ENCODE results near the gene LDLRAD4. TPM values are rescaled to one million over a fixed set of nuclear protein-coding genes. Genes with fewer than 3 reads are reported as not detected.

Gene LDLRAD4
- total RNA-seq, 4 donors from 2014 or later = 14.0 to 36.9 (median 29.3) TPM

DNA sequence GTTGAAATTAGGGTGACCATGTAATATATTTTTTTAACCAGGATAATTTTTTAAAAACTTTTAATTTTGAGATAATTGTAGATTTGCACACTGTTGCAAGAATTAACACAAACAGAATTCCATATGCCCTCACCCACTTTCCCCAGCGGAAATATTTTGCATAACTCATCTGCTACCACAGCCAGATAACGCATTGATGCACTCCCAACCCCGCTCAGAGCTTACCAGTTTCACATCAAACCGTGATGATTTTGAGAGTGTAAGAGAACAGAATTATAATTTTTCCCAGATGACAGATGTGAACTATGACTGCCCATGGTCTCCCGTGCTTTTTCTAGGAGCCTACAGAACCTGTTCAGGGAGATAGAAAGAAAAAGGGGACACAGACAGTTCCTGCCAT lies 35.2 kb upstream of the LDLRAD4 start:
- no peaks in the 10 kb centered on the region for H3K27me3 ChIP-seq
- no peak for TF ChIP-seq EP300 (IDR thresholded peaks at IDR 0.05)
- TF ChIP-seq, protein P1, sequence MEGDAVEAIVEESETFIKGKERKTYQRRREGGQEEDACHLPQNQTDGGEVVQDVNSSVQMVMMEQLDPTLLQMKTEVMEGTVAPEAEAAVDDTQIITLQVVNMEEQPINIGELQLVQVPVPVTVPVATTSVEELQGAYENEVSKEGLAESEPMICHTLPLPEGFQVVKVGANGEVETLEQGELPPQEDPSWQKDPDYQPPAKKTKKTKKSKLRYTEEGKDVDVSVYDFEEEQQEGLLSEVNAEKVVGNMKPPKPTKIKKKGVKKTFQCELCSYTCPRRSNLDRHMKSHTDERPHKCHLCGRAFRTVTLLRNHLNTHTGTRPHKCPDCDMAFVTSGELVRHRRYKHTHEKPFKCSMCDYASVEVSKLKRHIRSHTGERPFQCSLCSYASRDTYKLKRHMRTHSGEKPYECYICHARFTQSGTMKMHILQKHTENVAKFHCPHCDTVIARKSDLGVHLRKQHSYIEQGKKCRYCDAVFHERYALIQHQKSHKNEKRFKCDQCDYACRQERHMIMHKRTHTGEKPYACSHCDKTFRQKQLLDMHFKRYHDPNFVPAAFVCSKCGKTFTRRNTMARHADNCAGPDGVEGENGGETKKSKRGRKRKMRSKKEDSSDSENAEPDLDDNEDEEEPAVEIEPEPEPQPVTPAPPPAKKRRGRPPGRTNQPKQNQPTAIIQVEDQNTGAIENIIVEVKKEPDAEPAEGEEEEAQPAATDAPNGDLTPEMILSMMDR (IDR thresholded peaks at IDR 0.05) = no peak
- TF ChIP-seq POLR2A (IDR thresholded peaks at IDR 0.05) = no peak
- H3K9me3 ChIP-seq = no peaks in the 10 kb centered on the region
- WGBS, 2 donors = 63 to 68% methylated on average over 5 of the region's 5 CpGs
- H3K27ac ChIP-seq = no peak overlapping the region
- H3K36me3 ChIP-seq = no peaks in the 10 kb centered on the region
- H3K4me1 ChIP-seq = no peaks in the 10 kb centered on the region
- no peak for DNase-seq (ENCODE audit: low spot score in 2 of 2)
- H3K4me3 ChIP-seq = no peak overlapping the region

DNA sequence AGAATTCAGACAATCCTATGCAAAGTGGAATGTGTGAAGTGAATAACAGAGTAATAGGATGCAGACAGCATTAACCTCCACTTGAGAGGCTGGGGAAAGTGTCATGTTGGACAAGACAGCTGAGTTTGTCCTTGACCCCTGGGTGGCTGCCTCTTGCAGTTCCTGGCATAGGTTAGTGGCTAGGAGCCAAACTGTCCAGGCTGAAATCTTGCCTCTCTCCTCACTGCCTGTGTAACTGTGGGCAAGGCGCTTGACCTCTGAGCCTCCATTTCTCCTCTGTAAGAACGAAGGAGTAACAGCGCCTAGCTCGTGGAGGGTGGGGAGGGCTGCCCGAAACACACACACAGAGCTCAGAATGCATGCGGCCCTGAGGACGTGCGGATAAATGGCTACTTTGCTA lies 34.8 kb upstream of the LDLRAD4 start:
- DNase-seq (ENCODE audit: low spot score in 2 of 2) = no peak
- no peak overlapping the region for H3K4me3 ChIP-seq
- 77 to 85% methylated on average over 8 of the region's 8 CpGs for WGBS, 2 donors

DNA sequence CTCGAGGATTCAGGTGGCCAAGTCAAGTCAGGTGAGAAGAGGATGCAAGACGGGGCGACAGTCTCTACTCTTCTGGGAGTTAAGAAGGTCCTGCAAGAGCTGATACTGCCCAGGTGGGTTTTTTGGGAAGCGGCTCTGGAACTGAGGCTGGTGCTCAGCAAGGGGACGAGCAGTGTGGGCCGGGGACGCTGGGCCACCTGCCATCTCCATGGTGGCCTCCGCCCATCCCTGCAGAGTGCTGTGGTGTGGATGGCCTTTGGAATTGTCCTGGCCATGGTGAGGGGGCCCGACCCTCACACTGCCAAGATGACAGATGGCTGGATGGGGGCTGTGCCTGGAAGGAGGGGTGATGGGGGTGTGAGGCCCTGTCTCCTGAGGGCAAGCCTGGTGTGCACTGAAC lies 34.2 kb upstream of the LDLRAD4 start:
- WGBS, 2 donors = 85 to 95% methylated on average over 9 of the region's 9 CpGs
- no peaks in the 10 kb centered on the region for H3K9me3 ChIP-seq

More for the DNA sequence above, 34.8 kb upstream of the LDLRAD4 start:
- no peaks in the 10 kb centered on the region for H3K9me3 ChIP-seq
- no peak overlapping the region for H3K27ac ChIP-seq
- TF ChIP-seq POLR2A (IDR thresholded peaks at IDR 0.05) (no peak), EP300 (IDR thresholded peaks at IDR 0.05) (no peak)
- TF ChIP-seq, protein P1 (IDR thresholded peaks at IDR 0.05) = no peak
- H3K27me3 ChIP-seq = no peaks in the 10 kb centered on the region
- H3K4me1 ChIP-seq = no peaks in the 10 kb centered on the region
- no peaks in the 10 kb centered on the region for H3K36me3 ChIP-seq

DNA sequence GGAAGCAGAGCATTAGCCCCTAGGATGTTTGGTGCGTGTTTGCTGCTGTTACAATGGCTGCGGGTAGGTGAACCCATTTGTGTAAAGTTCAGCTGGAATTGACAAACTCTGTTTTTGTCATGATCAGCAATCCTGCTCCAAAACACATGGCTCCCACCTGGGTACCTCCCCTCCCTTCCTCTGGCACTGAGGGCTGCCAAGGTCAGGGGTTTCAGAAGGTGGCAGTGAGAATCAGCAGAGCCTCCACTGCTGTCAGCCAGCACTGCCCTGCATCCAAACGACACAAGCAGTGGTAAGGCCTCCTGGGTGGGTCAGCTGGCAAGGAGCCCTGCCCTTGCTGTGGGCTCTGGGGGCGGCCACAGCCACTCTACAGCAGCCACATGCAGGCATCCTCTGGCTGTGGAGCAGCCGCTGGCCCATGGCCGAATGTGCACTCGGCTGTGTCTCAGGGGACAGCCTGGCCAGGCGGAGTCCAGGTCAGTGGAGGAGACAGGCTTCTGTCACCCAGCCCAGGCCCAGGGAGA lies 32.8 kb upstream of the LDLRAD4 start:
- no peaks in the 10 kb centered on the region for H3K36me3 ChIP-seq
- no peak for DNase-seq (ENCODE audit: low spot score in 2 of 2)
- no peaks in the 10 kb centered on the region for H3K9me3 ChIP-seq
- H3K27me3 ChIP-seq = no peaks in the 10 kb centered on the region
- H3K4me3 ChIP-seq = no peak overlapping the region
- TF ChIP-seq EP300 (IDR thresholded peaks at IDR 0.05) (no peak), POLR2A (IDR thresholded peaks at IDR 0.05) (no peak)
- TF ChIP-seq, protein P1 (IDR thresholded peaks at IDR 0.05) = no peak
- WGBS, 2 donors = 65 to 75% methylated on average over 8 of the region's 8 CpGs
- no peak overlapping the region for H3K27ac ChIP-seq
- H3K4me1 ChIP-seq = no peaks in the 10 kb centered on the region

More for the DNA sequence above, 34.2 kb upstream of the LDLRAD4 start:
- no peaks in the 10 kb centered on the region for H3K4me1 ChIP-seq
- DNase-seq (ENCODE audit: low spot score in 2 of 2) = no peak
- no peaks in the 10 kb centered on the region for H3K27me3 ChIP-seq
- H3K36me3 ChIP-seq = no peaks in the 10 kb centered on the region
- H3K27ac ChIP-seq = no peak overlapping the region
- no peak overlapping the region for H3K4me3 ChIP-seq
- TF ChIP-seq EP300 (IDR thresholded peaks at IDR 0.05) (no peak), POLR2A (IDR thresholded peaks at IDR 0.05) (no peak)
- TF ChIP-seq, protein P1 (IDR thresholded peaks at IDR 0.05) = no peak

DNA sequence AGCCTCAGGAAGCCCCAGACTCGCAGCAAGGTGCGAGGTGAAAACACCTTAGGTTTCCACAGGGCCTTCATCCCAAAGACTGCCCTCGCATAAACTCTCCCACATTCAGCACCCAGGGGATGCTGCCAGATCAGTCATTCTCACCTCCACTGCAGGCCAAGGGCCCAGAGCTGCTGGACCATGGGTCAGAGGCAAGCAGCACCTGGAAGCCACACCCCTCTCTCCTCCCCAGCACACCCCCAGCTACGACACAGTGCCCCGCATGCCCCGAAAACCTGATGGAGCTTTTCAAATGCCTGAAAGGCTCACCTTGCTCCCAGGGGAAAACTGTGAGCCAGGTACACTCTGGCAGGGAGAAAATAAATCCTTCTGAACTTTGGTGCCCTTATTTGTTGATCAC lies 31.9 kb upstream of the LDLRAD4 start:
- Histone ChIP-seq H3K4me1 (no peaks in the 10 kb centered on the region), H3K4me3 (no peak overlapping the region), H3K27ac (no peak overlapping the region), H3K27me3 (no peaks in the 10 kb centered on the region), H3K36me3 (no peaks in the 10 kb centered on the region), H3K9me3 (no peaks in the 10 kb centered on the region)
- no peak for DNase-seq (ENCODE audit: low spot score in 2 of 2)
- 70 to 81% methylated on average over 6 of the region's 6 CpGs for WGBS, 2 donors
- TF ChIP-seq, protein P1 (IDR thresholded peaks at IDR 0.05) = no peak
- TF ChIP-seq EP300 (IDR thresholded peaks at IDR 0.05) (no peak), POLR2A (IDR thresholded peaks at IDR 0.05) (no peak)

Measured in tibial nerve (tissue), 4 donors.